ENCODE data around the gene GMPS. TPM values are rescaled to one million over a fixed set of nuclear protein-coding genes. Genes with fewer than 3 reads are reported as not detected.
"Not testable (repeated sequence)": the region's sequence is repeated elsewhere in the genome, so short reads cannot be mapped to it uniquely, and the experiment has no call there.

Gene GMPS
- total RNA-seq, 1 donor from 2014 or later, result 36.7 TPM

GRCh38 chr3:155944081-155944480 is 73.6 kb downstream of the GMPS start:
- no peak for DNase-seq (ENCODE audit: low spot score)

GRCh38 chr3:155946178-155946577 is 75.7 kb downstream of the GMPS start:
- DNase-seq (ENCODE audit: low spot score), result no peak

GRCh38 chr3:155948476-155948875 is 78.0 kb downstream of the GMPS start:
- no peak for DNase-seq (ENCODE audit: low spot score)

GRCh38 chr3:155949453-155950217 is 79.2 kb downstream of the GMPS start:
- DNase-seq (ENCODE audit: low spot score), result no peak

GRCh38 chr3:155956508-155957411 is 86.3 kb downstream of the GMPS start:
- no peak for DNase-seq (ENCODE audit: low spot score)

GRCh38 chr3:155957412-155957880 is 87.0 kb downstream of the GMPS start:
- no peak for DNase-seq (ENCODE audit: low spot score)

- DNase-seq (ENCODE audit: low spot score), result no peak
Observed at GRCh38 chr3:155958676-155959075, 88.2 kb downstream of the GMPS start.

- no peak for DNase-seq (ENCODE audit: low spot score)
Observed at GRCh38 chr3:155960060-155960459, 89.6 kb downstream of the GMPS start.

- not testable (repeated sequence) for DNase-seq (ENCODE audit: low spot score)
Observed at GRCh38 chr3:155961044-155961443, 90.6 kb downstream of the GMPS start.

- no peak for DNase-seq (ENCODE audit: low spot score)
Observed at GRCh38 chr3:155963570-155963969, 93.1 kb downstream of the GMPS start.

- no peak for DNase-seq (ENCODE audit: low spot score)
Observed at GRCh38 chr3:155970398-155970797, 99.9 kb downstream of the GMPS start.

- DNase-seq (ENCODE audit: low spot score), result no peak
Observed at GRCh38 chr3:155972885-155973584, 102.6 kb downstream of the GMPS start.

GRCh38 chr3:155978324-155978723 is 107.9 kb downstream of the GMPS start:
- DNase-seq (ENCODE audit: low spot score), result no peak

- DNase-seq (ENCODE audit: low spot score), result no peak
Observed at GRCh38 chr3:155979746-155980145, 109.3 kb downstream of the GMPS start.

GRCh38 chr3:155981669-155982068 is 111.2 kb downstream of the GMPS start:
- DNase-seq (ENCODE audit: low spot score), result no peak

- no peak for DNase-seq (ENCODE audit: low spot score)
Observed at GRCh38 chr3:155983834-155984474, 113.5 kb downstream of the GMPS start.

GRCh38 chr3:155984791-155985417 is 114.5 kb downstream of the GMPS start:
- DNase-seq (ENCODE audit: low spot score), result no peak

- no peak for DNase-seq (ENCODE audit: low spot score)
Observed at GRCh38 chr3:155989536-155989935, 119.1 kb downstream of the GMPS start.

GRCh38 chr3:155991212-155991611 is 120.8 kb downstream of the GMPS start:
- DNase-seq (ENCODE audit: low spot score), result no peak

- DNase-seq (ENCODE audit: low spot score), result no peak
Observed at GRCh38 chr3:155991847-155992246, 121.4 kb downstream of the GMPS start.

Measured in mucosa of gallbladder (tissue), 1 donor.